Mammary epithelial cell (primary cell): Measurements from ENCODE around the gene LYSMD3.

Experiments used
- EZH2 ChIP-seq: IDR thresholded peaks from 2 replicates; pipeline ENCODE4 v1.6.1; 2012; ENCODE audit warnings: low read length, inconsistent platforms, borderline replicate concordance
- TF ChIP-seq, protein P1 (sequence below), 2 donors: IDR thresholded peaks in 1 of 2; conservative IDR thresholded peaks in 1 of 2; 2 replicates each; pipeline ENCODE4 v1.5.1; 2011 to 2012; ENCODE audit warnings: inconsistent platforms in 2 of 2, low read length in 2 of 2, mild to moderate bottlenecking in 2 of 2, control low read depth in 1 of 2, low read depth in 1 of 2; ENCODE audit not compliant: insufficient read depth in 1 of 2; ENCODE audit errors: extremely low read depth in 1 of 2

- TF ChIP-seq, protein P1, sequence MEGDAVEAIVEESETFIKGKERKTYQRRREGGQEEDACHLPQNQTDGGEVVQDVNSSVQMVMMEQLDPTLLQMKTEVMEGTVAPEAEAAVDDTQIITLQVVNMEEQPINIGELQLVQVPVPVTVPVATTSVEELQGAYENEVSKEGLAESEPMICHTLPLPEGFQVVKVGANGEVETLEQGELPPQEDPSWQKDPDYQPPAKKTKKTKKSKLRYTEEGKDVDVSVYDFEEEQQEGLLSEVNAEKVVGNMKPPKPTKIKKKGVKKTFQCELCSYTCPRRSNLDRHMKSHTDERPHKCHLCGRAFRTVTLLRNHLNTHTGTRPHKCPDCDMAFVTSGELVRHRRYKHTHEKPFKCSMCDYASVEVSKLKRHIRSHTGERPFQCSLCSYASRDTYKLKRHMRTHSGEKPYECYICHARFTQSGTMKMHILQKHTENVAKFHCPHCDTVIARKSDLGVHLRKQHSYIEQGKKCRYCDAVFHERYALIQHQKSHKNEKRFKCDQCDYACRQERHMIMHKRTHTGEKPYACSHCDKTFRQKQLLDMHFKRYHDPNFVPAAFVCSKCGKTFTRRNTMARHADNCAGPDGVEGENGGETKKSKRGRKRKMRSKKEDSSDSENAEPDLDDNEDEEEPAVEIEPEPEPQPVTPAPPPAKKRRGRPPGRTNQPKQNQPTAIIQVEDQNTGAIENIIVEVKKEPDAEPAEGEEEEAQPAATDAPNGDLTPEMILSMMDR (conservative IDR thresholded peaks at IDR 0.05 in 1 of 2, IDR thresholded peaks at IDR 0.05 in 1 of 2; ENCODE audit: extremely low read depth in 1 of 2, insufficient read depth in 1 of 2, low read depth in 1 of 2, low read length in 2 of 2): no peak
- TF ChIP-seq EZH2: no peak
These were observed 17.7 kb upstream of the LYSMD3 start for GRCh38 chr5:90547072-90547536.
